ENCODE data around the gene SBF2. TPM values are rescaled to one million over a fixed set of nuclear protein-coding genes. Genes with fewer than 3 reads are reported as not detected.
A peak's percentile ranks its signal among the peaks of the same experiment; 100 is the strongest.

The SBF2 gene
- total and polyA plus RNA-seq, 2 donors (not counting 3 experiments of a cell fraction or from before 2014, with no cell fraction given), result 15.4 to 42.4 TPM

DNA sequence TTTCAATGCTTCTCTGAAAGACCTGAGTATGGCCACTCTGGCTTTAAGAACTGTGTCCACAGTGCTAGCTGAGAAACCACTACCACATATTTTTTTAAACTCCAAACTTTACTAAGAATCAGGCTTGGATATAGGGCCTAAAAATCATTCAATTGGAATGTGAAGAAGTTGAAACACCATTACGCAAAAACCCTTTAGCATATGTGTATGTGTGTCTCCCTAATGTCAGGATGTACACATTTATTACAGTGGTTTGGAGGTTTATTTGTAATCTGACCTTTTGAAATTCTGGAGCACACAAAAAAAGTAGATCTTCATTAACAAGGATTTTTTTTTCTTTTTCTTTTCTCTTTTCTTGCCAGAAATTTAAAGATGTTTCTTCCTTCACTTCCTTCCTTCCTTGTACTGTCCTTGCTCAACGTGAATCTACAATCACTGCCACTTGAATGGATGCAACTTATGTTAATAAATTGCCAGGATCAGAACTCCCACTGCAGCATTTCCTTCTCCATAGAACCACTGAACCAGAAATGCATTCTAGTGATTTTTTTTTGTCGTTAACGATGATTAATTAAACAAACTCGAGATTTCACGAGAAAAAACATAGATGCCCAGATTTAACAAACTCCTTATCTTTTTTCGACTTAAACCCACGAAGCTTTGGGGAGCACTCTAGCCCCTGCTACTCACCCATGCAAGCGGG, 7.8 kb upstream of the SBF2 start:
- no peak for TF ChIP-seq JUN (IDR thresholded peaks at IDR 0.05; ENCODE audit: borderline replicate concordance, insufficient read depth, insufficient read length, low read depth)
- no peak for TF ChIP-seq CTCF (IDR thresholded peaks at IDR 0.05; ENCODE audit: extremely low read depth in 1 of 2, insufficient read depth in 1 of 2, low read depth in 1 of 2, low read length in 2 of 2)
- TF ChIP-seq FOS (IDR thresholded peaks at IDR 0.05; ENCODE audit: borderline replicate concordance, insufficient read depth, low read length), result no peak
- no peak for TF ChIP-seq GATA2 (IDR thresholded peaks at IDR 0.05; ENCODE audit: insufficient read depth, insufficient read length, low read depth, low read length)
- TF ChIP-seq MYC (IDR thresholded peaks at IDR 0.05; ENCODE audit: low read depth, low read length), result no peak
- TF ChIP-seq POLR2AphosphoS5 (IDR thresholded peaks at IDR 0.05; ENCODE audit: insufficient read depth, low read depth, low read length), result no peak
- no peak for TF ChIP-seq EZH2 (IDR thresholded peaks at IDR 0.05; ENCODE audit: borderline replicate concordance, low read depth, low read length, severe bottlenecking)
- TF ChIP-seq POLR2A (IDR thresholded peaks at IDR 0.05; ENCODE audit: low read depth, low read length), result no peak
- no peak for TF ChIP-seq MAX (IDR thresholded peaks at IDR 0.05; ENCODE audit: insufficient read depth, insufficient read length)
- Histone ChIP-seq H3K9me3 (replicated peaks; ENCODE audit: control insufficient read depth, insufficient read depth, low read length) (no peaks in the 10 kb centered on the region), H2AFZ (ENCODE audit: low read depth, low read length) (no peak overlapping the region), H4K20me1 (replicated peaks; ENCODE audit: control insufficient read depth, extremely low read depth, insufficient read depth, low read length) (no peaks in the 10 kb centered on the region), H3K27me3 (ENCODE audit: control insufficient read depth in 2 of 2, insufficient read depth in 2 of 2, low read length in 2 of 2) (no peaks in the 10 kb centered on the region), H3K9me1 (replicated peaks; ENCODE audit: control insufficient read depth, extremely low read depth, insufficient read depth, low read length) (no peaks in the 10 kb centered on the region), H3K9ac (replicated peaks; ENCODE audit: extremely low read depth, insufficient read depth, low read length) (no peak overlapping the region), H3K36me3 (ENCODE audit: control insufficient read depth in 2 of 2, extremely low read depth in 1 of 2, insufficient read depth in 2 of 2, low read length in 2 of 2) (no peaks in the 10 kb centered on the region), H3K79me2 (ENCODE audit: control insufficient read depth, insufficient read depth, low read length) (peaks cover 19% of the 10 kb centered on the region), H3K27ac (ENCODE audit: insufficient read depth, low read depth, low read length) (no peak overlapping the region), H3K4me3 (replicated peaks in 1 of 3; ENCODE audit: insufficient read depth in 1 of 3, low read depth in 1 of 3, low read length in 3 of 3) (no peak overlapping the region), H3K4me2 (ENCODE audit: insufficient read depth, low read length) (peak overlapping the region; percentile 91), H3K4me1 (ENCODE audit: control insufficient read depth, extremely low read depth, insufficient read depth, low read length) (peaks cover 28% of the 10 kb centered on the region)
- intact Hi-C loops (cut with micrococcal nuclease) (no loop called here), dilution Hi-C loops (cut with MboI; ENCODE audit: extremely low pct_ligation_motif_present, low sequenced_read_pairs) (no loop called here)
- no peak for DNase-seq (ENCODE audit: low read depth, low spot score)
- BruUV-seq (replicated peaks), result no TSS peak
- no peak for FAIRE-seq
- ChIA-PET CTCF (interaction anchor here (0.8 to 9.0 kb wide), 11 partner anchors 9 to 542 kb away, joined by 3 to 104 read pairs (median 5); no protein-coding TSS in a partner anchor), POLR2A (interaction anchor here (1.4 kb wide), 1 partner anchor 543 kb away, joined by 5 read pairs; no protein-coding TSS in a partner anchor)
